ENCODE data around the gene HOXD8.

The HOXD8 gene

GRCh38 chr2:176171351-176172006, 42.0 kb downstream of the HOXD8 start:
- Histone ChIP-seq H3K9me3 (ENCODE audit: control insufficient read depth, insufficient read depth, low read depth, low read length) (no peaks in the 10 kb centered on the region), H3K36me3 (ENCODE audit: control insufficient read depth in 2 of 2, insufficient read depth in 1 of 2, low read length in 2 of 2) (peaks cover 0 to 17% of the 10 kb centered on the region in 2 experiments; a peak in 2 of 3 replicates), H3K27ac (ENCODE audit: extremely low read depth, low read depth, low read length) (no peak overlapping the region), H3K4me3 (ENCODE audit: low read depth, low read length) (no peak overlapping the region), H3K4me1 (ENCODE audit: control insufficient read depth, insufficient read depth, low read length) (no peaks in the 10 kb centered on the region)
- CTCF ChIA-PET = interaction anchor here (1.7 kb wide), 1 partner anchor 284 kb away, joined by 6 read pairs; no protein-coding TSS in a partner anchor
- POLR2A ChIA-PET = no interaction called here
- no peak for TF ChIP-seq ATF2 (tag by site-specific recombination; IDR thresholded peaks at IDR 0.05; ENCODE audit: low read depth)
- no peak for TF ChIP-seq ZNF596 (tag by site-specific recombination; IDR thresholded peaks at IDR 0.05)
- no peak for TF ChIP-seq SCRT2 (tag by site-specific recombination; IDR thresholded peaks at IDR 0.05)
- TF ChIP-seq ZNF133 (tag by site-specific recombination; IDR thresholded peaks at IDR 0.05) = no peak
- TF ChIP-seq OSR2 (tag by site-specific recombination; IDR thresholded peaks at IDR 0.05) = no peak
- TF ChIP-seq ZNF837 (tag by site-specific recombination; IDR thresholded peaks at IDR 0.05) = no peak
- TF ChIP-seq ZNF449 (tag by site-specific recombination; IDR thresholded peaks at IDR 0.05) = peak; percentile 16; the same call in 1 of the 2 replicates

GRCh38 chr2:176172007-176172894, 42.7 kb downstream of the HOXD8 start:
- Histone ChIP-seq H3K4me3 (ENCODE audit: low read depth, low read length) (no peak overlapping the region), H3K27ac (ENCODE audit: extremely low read depth, low read depth, low read length) (no peak overlapping the region), H3K4me1 (ENCODE audit: control insufficient read depth, insufficient read depth, low read length) (no peaks in the 10 kb centered on the region), H3K9me3 (ENCODE audit: control insufficient read depth, insufficient read depth, low read depth, low read length) (no peaks in the 10 kb centered on the region), H3K36me3 (ENCODE audit: control insufficient read depth in 2 of 2, insufficient read depth in 1 of 2, low read length in 2 of 2) (peaks cover 0 to 22% of the 10 kb centered on the region in 2 experiments; a peak in 2 of 3 replicates)
- CTCF ChIA-PET = interaction anchor here (1.7 kb wide), 1 partner anchor 283 kb away, joined by 6 read pairs; no protein-coding TSS in a partner anchor
- POLR2A ChIA-PET = no interaction called here
- TF ChIP-seq ZNF2 (tag by site-specific recombination; IDR thresholded peaks at IDR 0.05) (no peak), ZNF175 (tag by site-specific recombination; IDR thresholded peaks at IDR 0.05) (no peak), ZNF121 (tag by site-specific recombination; IDR thresholded peaks at IDR 0.05) (no peak), ZNF10 (tag by site-specific recombination; IDR thresholded peaks at IDR 0.05) (no peak), ZNF184 (tag by site-specific recombination; IDR thresholded peaks at IDR 0.05) (no peak), AEBP2 (tag by site-specific recombination; IDR thresholded peaks at IDR 0.05; ENCODE audit: borderline replicate concordance) (no peak), INSM2 (tag by site-specific recombination; IDR thresholded peaks at IDR 0.05) (no peak), YY1 (tag by site-specific recombination; IDR thresholded peaks at IDR 0.05) (no peak), KLF17 (tag by site-specific recombination; IDR thresholded peaks at IDR 0.05) (no peak), ZNF530 (tag by site-specific recombination; IDR thresholded peaks at IDR 0.05; ENCODE audit: low read depth) (no peak), ZNF571 (tag by site-specific recombination; IDR thresholded peaks at IDR 0.05) (no peak), ZXDB (tag by site-specific recombination; IDR thresholded peaks at IDR 0.05) (no peak), KLF16 (tag by site-specific recombination; IDR thresholded peaks at IDR 0.05) (no peak), ZNF518A (tag by site-specific recombination; conservative IDR thresholded peaks at IDR 0.05; ENCODE audit: low read depth) (no peak)
